DLD1 (cell line): ENCODE results near the gene ABAT.

Experiments
- in situ Hi-C: cut with HindIII; loops from 2 replicates; pipeline ENCODE4 v1.10.0; 2017; ENCODE audit warnings: low sequenced_read_pairs

ABAT gene

GRCh38 chr16:8714174-8714573 is 39.8 kb downstream of the ABAT start:
- in situ Hi-C loops = no loop called here

GRCh38 chr16:8714807-8715206 is 40.4 kb downstream of the ABAT start:
- in situ Hi-C loops = no loop called here

- in situ Hi-C loops = no loop called here
Observed at GRCh38 chr16:8716052-8716451, 41.6 kb downstream of the ABAT start.

- in situ Hi-C loops = no loop called here
Observed at GRCh38 chr16:8716592-8716991, 42.2 kb downstream of the ABAT start.

GRCh38 chr16:8717469-8717868 is 43.1 kb downstream of the ABAT start:
- in situ Hi-C loops = no loop called here

- in situ Hi-C loops = no loop called here
Observed at GRCh38 chr16:8717892-8718415, 43.5 kb downstream of the ABAT start.

GRCh38 chr16:8718851-8719680 is 44.6 kb downstream of the ABAT start:
- in situ Hi-C loops = no loop called here

- in situ Hi-C loops = no loop called here
Observed at GRCh38 chr16:8720080-8720966, 45.9 kb downstream of the ABAT start.

GRCh38 chr16:8720967-8721308 is 46.5 kb downstream of the ABAT start:
- in situ Hi-C loops = no loop called here

- in situ Hi-C loops = no loop called here
Observed at GRCh38 chr16:8721336-8722024, 47.1 kb downstream of the ABAT start.

GRCh38 chr16:8722025-8722348 is 47.6 kb downstream of the ABAT start:
- in situ Hi-C loops = no loop called here

- in situ Hi-C loops = no loop called here
Observed at GRCh38 chr16:8725513-8726178, 51.2 kb downstream of the ABAT start.

- in situ Hi-C loops = no loop called here
Observed at GRCh38 chr16:8727131-8727806, 52.9 kb downstream of the ABAT start.

- in situ Hi-C loops = no loop called here
Observed at GRCh38 chr16:8727857-8728618, 53.6 kb downstream of the ABAT start.

GRCh38 chr16:8729779-8730334 is 55.4 kb downstream of the ABAT start:
- in situ Hi-C loops = no loop called here

GRCh38 chr16:8730335-8730915 is 56.0 kb downstream of the ABAT start:
- in situ Hi-C loops = no loop called here

GRCh38 chr16:8733849-8734540 is 59.6 kb downstream of the ABAT start:
- in situ Hi-C loops = no loop called here

- in situ Hi-C loops = no loop called here
Observed at GRCh38 chr16:8735574-8735973, 61.2 kb downstream of the ABAT start.
